ENCODE results near the gene GRAMD4.

GRAMD4 gene

DNA sequence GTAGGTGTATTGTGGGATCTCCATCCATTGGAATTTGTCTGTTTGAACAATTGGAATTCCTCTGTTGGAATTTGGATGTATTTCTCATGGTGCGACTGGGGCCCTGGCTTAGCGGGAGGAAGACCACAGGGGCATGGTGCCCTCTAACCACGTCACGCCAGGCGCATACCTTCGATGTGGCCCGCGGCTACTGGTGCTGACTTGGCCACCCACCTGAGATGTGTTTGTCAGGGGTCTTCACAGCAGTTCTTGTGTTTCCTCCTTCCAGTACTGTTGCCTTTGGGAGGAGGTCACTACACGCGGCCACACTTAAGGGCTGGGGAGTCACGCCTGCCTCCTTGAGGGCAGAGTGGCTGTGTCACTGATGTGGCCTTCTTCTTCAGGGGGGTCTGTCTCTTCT lies 36.6 kb upstream of the GRAMD4 start:
- no peaks in the 10 kb centered on the region for H3K9me3 ChIP-seq (ENCODE audit: control insufficient read depth, low read length)
- no peaks in the 10 kb centered on the region for H3K27me3 ChIP-seq (replicated peaks; ENCODE audit: control insufficient read depth, insufficient read depth, low read length, poor library complexity, severe bottlenecking)
- no peak overlapping the region for H3K27ac ChIP-seq (ENCODE audit: insufficient read depth, low read length, poor library complexity, severe bottlenecking)
- peaks cover 11% of the 10 kb centered on the region for H3K4me1 ChIP-seq (ENCODE audit: control insufficient read depth, insufficient read depth, low read length, poor library complexity, severe bottlenecking)
- DNase-seq, result no peak
- no peak overlapping the region for H3K4me3 ChIP-seq (ENCODE audit: insufficient read depth, low read depth, low read length, poor library complexity, severe bottlenecking)
- no peaks in the 10 kb centered on the region for H3K36me3 ChIP-seq (ENCODE audit: control insufficient read depth, insufficient read depth, low read length)

DNA sequence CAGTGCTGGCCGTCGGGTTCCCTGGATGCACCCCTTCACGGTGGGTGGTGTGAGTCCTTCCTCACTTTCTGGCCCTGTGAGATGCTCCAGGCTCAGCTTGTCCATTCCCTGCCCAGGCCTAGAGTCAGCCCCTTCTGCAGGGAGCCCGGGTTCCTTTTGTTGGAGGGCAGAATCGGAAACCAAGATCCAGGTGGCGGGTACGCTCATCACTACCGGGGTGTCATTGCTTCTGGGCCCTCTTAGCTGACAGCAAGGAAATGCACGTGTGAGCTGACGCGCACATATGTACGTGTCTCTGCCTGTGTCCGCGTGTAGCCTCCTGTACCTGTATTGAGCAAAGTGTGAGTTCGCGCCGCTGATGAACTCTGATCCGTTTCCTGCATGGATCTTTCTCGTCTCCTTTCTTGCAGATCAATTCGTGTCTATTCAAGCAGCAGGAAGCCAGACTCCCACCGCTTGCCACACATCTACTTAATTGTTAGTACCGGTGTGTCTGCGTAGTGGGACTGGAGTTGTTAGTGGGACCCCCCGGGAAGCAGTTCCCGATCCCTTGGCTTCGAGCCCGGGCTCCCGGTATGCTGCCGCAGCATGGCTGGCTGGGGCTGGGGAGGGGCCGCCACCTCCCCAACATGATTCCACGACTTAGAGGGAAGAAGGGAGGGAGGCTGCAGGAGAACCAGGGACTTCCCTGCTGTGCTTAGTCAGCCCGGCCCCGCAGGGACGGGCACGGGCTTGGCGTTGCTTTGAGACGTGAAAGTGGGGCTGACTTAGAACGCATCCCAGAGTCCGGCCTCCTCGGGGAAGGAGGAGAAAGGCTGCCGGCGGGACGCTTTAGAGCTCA lies 35.9 kb upstream of the GRAMD4 start:
- no peak overlapping the region for H3K27ac ChIP-seq (ENCODE audit: insufficient read depth, low read length, poor library complexity, severe bottlenecking)
- H3K4me3 ChIP-seq (ENCODE audit: insufficient read depth, low read depth, low read length, poor library complexity, severe bottlenecking), result no peak overlapping the region
- no peaks in the 10 kb centered on the region for H3K27me3 ChIP-seq (replicated peaks; ENCODE audit: control insufficient read depth, insufficient read depth, low read length, poor library complexity, severe bottlenecking)
- DNase-seq, result no peak
- H3K36me3 ChIP-seq (ENCODE audit: control insufficient read depth, insufficient read depth, low read length), result no peaks in the 10 kb centered on the region
- H3K9me3 ChIP-seq (ENCODE audit: control insufficient read depth, low read length), result no peaks in the 10 kb centered on the region
- H3K4me1 ChIP-seq (ENCODE audit: control insufficient read depth, insufficient read depth, low read length, poor library complexity, severe bottlenecking), result peaks cover 7% of the 10 kb centered on the region

DNA sequence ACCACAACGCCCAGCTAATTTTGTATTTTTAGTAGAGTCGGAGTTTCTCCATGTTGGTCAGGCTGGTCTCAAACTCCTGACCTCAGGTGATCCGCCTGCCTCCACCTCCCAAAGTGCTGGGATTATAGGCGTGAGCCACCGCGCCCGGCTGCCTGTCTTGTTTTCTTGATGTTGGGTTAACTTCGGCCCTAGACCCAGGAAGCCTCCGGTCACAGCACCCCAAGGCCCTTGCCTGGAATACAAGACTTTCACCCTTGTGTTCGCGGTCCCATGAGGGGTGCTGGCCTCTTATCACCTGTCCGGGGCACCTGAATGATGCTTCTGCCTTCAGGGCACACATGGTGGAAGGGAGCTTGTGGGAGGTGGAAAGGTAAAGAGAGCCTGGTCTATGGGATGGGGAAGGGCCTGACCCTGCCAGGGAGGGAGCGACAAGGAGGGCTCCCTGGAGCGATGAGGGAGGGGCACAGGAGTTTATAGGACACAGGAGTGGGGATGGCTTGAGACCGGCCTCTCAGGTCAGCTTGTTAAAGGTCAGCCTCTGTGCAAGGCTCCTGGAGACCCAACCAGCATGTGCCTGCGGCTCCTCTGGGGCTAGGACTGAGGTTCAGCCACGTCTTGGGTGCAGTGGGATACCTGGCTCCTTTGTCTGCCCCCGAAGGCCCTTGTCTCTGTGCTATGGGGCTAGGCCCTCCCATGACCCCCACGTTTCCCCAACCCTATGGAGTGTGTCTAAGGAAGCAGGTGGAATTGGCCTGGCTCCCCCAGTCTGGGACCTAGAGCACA lies 34.7 kb upstream of the GRAMD4 start:
- peaks cover 7% of the 10 kb centered on the region for H3K4me1 ChIP-seq (ENCODE audit: control insufficient read depth, insufficient read depth, low read length, poor library complexity, severe bottlenecking)
- DNase-seq, result no peak
- H3K4me3 ChIP-seq (ENCODE audit: insufficient read depth, low read depth, low read length, poor library complexity, severe bottlenecking), result no peak overlapping the region
- H3K27me3 ChIP-seq (replicated peaks; ENCODE audit: control insufficient read depth, insufficient read depth, low read length, poor library complexity, severe bottlenecking), result no peaks in the 10 kb centered on the region
- H3K9me3 ChIP-seq (ENCODE audit: control insufficient read depth, low read length), result no peaks in the 10 kb centered on the region
- H3K27ac ChIP-seq (ENCODE audit: insufficient read depth, low read length, poor library complexity, severe bottlenecking), result no peak overlapping the region
- no peaks in the 10 kb centered on the region for H3K36me3 ChIP-seq (ENCODE audit: control insufficient read depth, insufficient read depth, low read length)

DNA sequence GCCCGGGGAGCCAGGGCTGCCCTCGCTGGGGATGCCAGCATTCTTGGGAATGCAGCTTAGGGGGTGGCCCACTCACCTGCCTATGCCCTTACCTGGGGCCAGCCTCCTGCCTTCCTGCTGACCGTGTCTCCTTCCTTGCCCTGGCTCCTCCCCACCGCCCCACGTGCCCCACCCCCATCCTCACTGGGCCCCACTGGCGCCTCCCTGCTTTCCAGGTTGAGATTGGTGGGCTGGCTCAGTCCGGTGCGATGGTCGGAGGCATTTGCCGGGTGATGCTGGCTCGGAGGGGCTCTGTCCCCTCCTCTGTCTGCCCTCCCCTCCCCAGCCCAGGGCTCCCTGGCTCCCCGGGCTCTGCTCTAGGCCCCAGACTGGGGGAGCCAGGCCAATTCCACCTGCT lies 34.1 kb upstream of the GRAMD4 start:
- no peaks in the 10 kb centered on the region for H3K27me3 ChIP-seq (replicated peaks; ENCODE audit: control insufficient read depth, insufficient read depth, low read length, poor library complexity, severe bottlenecking)
- no peak overlapping the region for H3K4me3 ChIP-seq (ENCODE audit: insufficient read depth, low read depth, low read length, poor library complexity, severe bottlenecking)
- H3K9me3 ChIP-seq (ENCODE audit: control insufficient read depth, low read length), result no peaks in the 10 kb centered on the region
- H3K36me3 ChIP-seq (ENCODE audit: control insufficient read depth, insufficient read depth, low read length), result no peaks in the 10 kb centered on the region
- H3K27ac ChIP-seq (ENCODE audit: insufficient read depth, low read length, poor library complexity, severe bottlenecking), result no peak overlapping the region
- H3K4me1 ChIP-seq (ENCODE audit: control insufficient read depth, insufficient read depth, low read length, poor library complexity, severe bottlenecking), result peaks cover 7% of the 10 kb centered on the region
- DNase-seq, result no peak

DNA sequence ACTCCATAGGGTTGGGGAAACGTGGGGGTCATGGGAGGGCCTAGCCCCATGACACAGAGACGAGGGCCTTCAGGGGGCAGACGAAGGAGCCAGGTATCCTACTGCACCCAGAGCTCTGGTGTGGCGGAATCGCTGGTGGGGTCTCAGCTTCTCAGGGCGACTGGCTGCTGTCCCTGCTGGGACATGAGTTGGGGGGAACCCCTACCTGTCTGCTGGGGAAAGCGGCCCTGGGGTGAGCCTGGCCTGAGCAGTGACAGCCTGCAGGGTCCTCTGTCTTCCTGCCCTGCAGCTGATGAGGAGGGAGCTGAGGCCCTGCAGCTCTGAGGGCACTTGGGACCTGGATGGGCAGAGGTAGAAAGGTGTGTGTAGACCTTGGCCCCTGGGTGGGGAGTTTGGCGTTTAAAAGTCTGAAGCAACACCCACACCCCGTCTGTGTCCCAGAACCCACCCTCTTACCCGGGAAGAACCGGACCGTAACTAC lies 33.6 kb upstream of the GRAMD4 start:
- no peak for DNase-seq
- H3K36me3 ChIP-seq (ENCODE audit: control insufficient read depth, insufficient read depth, low read length), result no peaks in the 10 kb centered on the region
- H3K27me3 ChIP-seq (replicated peaks; ENCODE audit: control insufficient read depth, insufficient read depth, low read length, poor library complexity, severe bottlenecking), result no peaks in the 10 kb centered on the region
- no peaks in the 10 kb centered on the region for H3K9me3 ChIP-seq (ENCODE audit: control insufficient read depth, low read length)
- H3K4me3 ChIP-seq (ENCODE audit: insufficient read depth, low read depth, low read length, poor library complexity, severe bottlenecking), result no peak overlapping the region
- H3K4me1 ChIP-seq (ENCODE audit: control insufficient read depth, insufficient read depth, low read length, poor library complexity, severe bottlenecking), result peaks cover 7% of the 10 kb centered on the region
- H3K27ac ChIP-seq (ENCODE audit: insufficient read depth, low read length, poor library complexity, severe bottlenecking), result no peak overlapping the region

DNA sequence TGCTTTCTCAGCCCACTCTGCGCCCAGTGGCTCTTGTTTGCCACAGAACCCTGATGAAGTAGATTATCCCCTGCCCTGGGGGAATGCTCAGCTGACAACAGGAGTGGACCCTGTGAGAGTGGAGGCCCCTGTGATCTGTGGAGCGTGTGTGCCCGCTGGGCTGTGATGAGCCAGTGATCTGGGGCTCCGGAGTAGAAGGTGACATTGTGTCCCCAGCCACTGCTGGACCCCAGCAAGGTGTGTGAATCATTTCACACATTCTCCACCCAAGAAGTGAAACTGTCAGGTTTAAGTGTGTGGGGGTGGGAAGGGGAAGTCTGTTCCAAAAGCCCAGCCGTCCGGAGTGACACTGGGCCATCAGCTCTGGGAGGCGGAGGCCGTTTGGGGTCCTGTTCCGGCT lies 33.1 kb upstream of the GRAMD4 start:
- H3K36me3 ChIP-seq (ENCODE audit: control insufficient read depth, insufficient read depth, low read length), result no peaks in the 10 kb centered on the region
- H3K27ac ChIP-seq (ENCODE audit: insufficient read depth, low read length, poor library complexity, severe bottlenecking), result no peak overlapping the region
- DNase-seq, result no peak
- H3K9me3 ChIP-seq (ENCODE audit: control insufficient read depth, low read length), result no peaks in the 10 kb centered on the region
- H3K4me3 ChIP-seq (ENCODE audit: insufficient read depth, low read depth, low read length, poor library complexity, severe bottlenecking), result no peak overlapping the region
- peaks cover 7% of the 10 kb centered on the region for H3K4me1 ChIP-seq (ENCODE audit: control insufficient read depth, insufficient read depth, low read length, poor library complexity, severe bottlenecking)
- no peaks in the 10 kb centered on the region for H3K27me3 ChIP-seq (replicated peaks; ENCODE audit: control insufficient read depth, insufficient read depth, low read length, poor library complexity, severe bottlenecking)

DNA sequence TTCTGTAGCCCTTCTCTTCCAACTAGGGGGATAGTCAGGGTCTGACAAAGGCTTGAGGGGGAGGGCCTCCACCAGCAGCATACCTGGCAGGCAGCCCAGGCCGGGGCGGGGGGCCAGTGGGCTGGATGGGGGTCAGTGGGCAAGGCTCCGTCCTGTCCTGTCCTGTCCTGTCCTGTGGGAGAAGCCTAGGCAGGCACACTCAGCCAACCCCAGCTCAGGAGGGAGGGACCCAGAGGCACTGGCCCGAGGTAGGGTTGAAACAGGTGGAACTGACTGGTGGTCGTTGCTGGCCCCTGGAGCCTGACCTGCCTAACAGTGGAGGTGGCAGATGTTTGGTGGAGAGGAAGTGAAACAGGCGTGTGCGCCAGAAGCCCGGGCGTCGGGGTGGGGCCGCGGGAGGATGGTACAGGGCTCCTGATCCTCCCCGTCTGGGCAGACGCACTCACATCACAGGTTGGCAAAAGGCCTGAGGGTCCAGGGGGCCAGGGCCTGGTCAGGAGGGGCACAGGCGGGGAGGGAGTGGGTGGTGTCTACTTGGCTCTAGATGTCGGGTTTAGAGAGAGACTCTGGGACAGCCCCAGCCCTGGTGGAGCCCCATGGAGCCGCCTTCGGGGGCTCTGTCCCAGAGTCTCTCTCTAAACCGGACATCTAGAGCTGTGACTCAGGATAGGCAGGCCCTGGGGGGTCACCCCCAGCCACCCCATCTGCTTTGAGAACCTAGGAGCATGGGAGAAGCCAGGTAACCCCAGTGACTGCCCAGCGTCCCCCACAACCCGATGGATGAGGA lies 32.5 kb upstream of the GRAMD4 start:
- H3K4me1 ChIP-seq (ENCODE audit: control insufficient read depth, insufficient read depth, low read length, poor library complexity, severe bottlenecking), result peaks cover 7% of the 10 kb centered on the region

DNA sequence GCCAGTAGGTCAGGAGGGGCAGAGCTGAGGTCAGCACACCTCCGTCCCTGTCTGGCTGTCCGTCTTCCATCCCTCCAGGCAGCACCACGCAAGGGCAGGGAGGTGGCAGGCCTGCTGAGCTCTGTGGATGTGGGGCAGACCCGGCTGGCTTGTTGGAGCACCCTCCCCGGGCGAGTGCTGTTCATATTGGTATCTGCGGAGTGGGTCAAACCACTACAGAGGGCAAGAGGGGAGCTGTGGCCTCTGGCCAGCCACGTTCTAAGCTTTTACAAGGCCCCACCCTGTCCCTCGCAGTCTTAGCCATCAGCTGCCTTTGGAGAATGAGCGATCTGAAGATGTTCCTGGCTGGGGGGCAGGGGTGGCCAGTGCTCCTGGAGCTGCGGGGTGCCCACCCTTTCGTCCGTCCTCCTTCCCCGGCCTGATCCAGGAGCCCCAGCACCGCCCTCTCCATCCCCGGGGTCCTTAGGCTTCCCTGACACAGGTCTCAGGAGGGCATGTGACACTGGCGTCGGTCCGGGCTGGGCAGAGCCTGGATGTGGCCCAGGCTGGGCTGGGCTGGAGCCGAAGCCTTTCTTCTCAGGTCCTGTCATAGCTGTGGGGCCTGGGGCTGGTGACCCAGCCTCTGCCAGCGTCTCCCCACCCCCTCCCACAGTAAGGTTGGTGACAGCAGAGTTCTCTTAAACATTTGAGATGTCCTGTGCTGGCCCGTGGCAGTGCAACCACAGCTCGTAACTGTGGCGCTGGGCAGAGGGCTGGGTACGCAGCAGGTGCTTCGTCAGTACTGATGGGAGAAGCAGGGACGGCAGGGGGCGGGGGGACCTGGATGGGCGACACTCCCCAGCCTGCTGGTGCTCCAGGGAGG lies 31.7 kb upstream of the GRAMD4 start:
- Histone ChIP-seq H3K27ac (ENCODE audit: insufficient read depth, low read length, poor library complexity, severe bottlenecking) (no peak overlapping the region), H3K4me1 (ENCODE audit: control insufficient read depth, insufficient read depth, low read length, poor library complexity, severe bottlenecking) (peaks cover 7% of the 10 kb centered on the region), H3K9me3 (ENCODE audit: control insufficient read depth, low read length) (no peaks in the 10 kb centered on the region), H3K27me3 (replicated peaks; ENCODE audit: control insufficient read depth, insufficient read depth, low read length, poor library complexity, severe bottlenecking) (no peaks in the 10 kb centered on the region), H3K4me3 (ENCODE audit: insufficient read depth, low read depth, low read length, poor library complexity, severe bottlenecking) (no peak overlapping the region), H3K36me3 (ENCODE audit: control insufficient read depth, insufficient read depth, low read length) (no peaks in the 10 kb centered on the region)
- no peak for DNase-seq

More for the DNA sequence above, 32.5 kb upstream of the GRAMD4 start:
- Histone ChIP-seq H3K9me3 (ENCODE audit: control insufficient read depth, low read length) (no peaks in the 10 kb centered on the region), H3K27ac (ENCODE audit: insufficient read depth, low read length, poor library complexity, severe bottlenecking) (no peak overlapping the region), H3K36me3 (ENCODE audit: control insufficient read depth, insufficient read depth, low read length) (no peaks in the 10 kb centered on the region), H3K27me3 (replicated peaks; ENCODE audit: control insufficient read depth, insufficient read depth, low read length, poor library complexity, severe bottlenecking) (no peaks in the 10 kb centered on the region), H3K4me3 (ENCODE audit: insufficient read depth, low read depth, low read length, poor library complexity, severe bottlenecking) (peak overlapping the region; percentile 37)
- no peak for DNase-seq

DNA sequence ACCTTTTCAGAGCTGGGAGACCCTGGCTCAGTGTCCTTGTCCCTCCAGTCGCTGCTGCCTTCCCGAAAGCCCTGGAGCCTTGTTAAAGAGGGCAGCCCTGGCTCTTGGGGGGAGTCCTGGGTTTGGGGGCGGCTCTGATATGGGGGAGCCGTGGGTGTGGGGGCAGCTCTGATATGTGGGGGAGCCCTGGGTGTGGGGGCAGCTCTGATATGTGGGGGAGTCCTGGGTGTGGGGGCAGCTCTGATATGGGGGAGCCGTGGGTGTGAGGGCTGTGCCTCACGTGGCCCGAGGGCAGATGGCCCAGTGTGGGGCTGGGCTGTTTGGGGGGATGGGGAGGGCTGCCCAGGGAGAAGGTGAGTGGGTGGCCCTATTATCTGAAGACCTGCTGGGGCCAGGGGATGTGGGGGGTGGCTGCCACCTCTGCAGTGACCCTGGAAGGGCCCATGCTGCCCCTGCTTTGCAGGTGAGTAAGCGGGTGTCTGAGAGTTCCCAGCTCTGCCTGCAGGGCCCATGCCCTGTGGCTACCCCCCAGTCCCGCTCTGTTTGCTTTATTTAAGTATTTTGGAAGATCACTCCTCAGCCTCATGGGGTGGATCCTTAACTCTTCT lies 30.9 kb upstream of the GRAMD4 start:
- no peak overlapping the region for H3K27ac ChIP-seq (ENCODE audit: insufficient read depth, low read length, poor library complexity, severe bottlenecking)
- H3K27me3 ChIP-seq (replicated peaks; ENCODE audit: control insufficient read depth, insufficient read depth, low read length, poor library complexity, severe bottlenecking), result no peaks in the 10 kb centered on the region
- H3K4me1 ChIP-seq (ENCODE audit: control insufficient read depth, insufficient read depth, low read length, poor library complexity, severe bottlenecking), result peaks cover 7% of the 10 kb centered on the region
- H3K4me3 ChIP-seq (ENCODE audit: insufficient read depth, low read depth, low read length, poor library complexity, severe bottlenecking), result no peak overlapping the region
- no peaks in the 10 kb centered on the region for H3K9me3 ChIP-seq (ENCODE audit: control insufficient read depth, low read length)
- no peaks in the 10 kb centered on the region for H3K36me3 ChIP-seq (ENCODE audit: control insufficient read depth, insufficient read depth, low read length)
- no peak for DNase-seq

All from effector memory CD4-positive, alpha-beta T cell (primary cell).